Small intestine (tissue), 7 donors: Measurements from ENCODE around the gene ELK4. TPM values are rescaled to one million over a fixed set of nuclear protein-coding genes. Genes with fewer than 3 reads are reported as not detected.
A peak's percentile ranks its signal among the peaks of the same experiment; 100 is the strongest.

Experiments used
- DNase-seq, 2 donors: peaks; one replicate each; pipeline versions ENCODE4 v3.0.0 to v3.0.0-alpha.2; 2013
- FAIRE-seq: peaks from 2 replicates; lab custom pipeline; 2012; peaks lifted over from hg19 to GRCh38; lab: Jason Lieb, UNC
- H3K27ac ChIP-seq, 3 donors: one replicate each; pipeline ENCODE4 v1.5.1; 2013; ENCODE audit warnings: low read length in 2 of 3, mild to moderate bottlenecking in 2 of 3, control low read depth in 1 of 3, inconsistent platforms in 1 of 3, low read depth in 1 of 3, moderate library complexity in 1 of 3
- H3K27me3 ChIP-seq, 3 donors: one replicate each; pipeline ENCODE4 v1.6.1; 2013; ENCODE audit warnings: low read length in 3 of 3, inconsistent platforms in 1 of 3; ENCODE audit not compliant: control insufficient read depth in 3 of 3, insufficient read depth in 3 of 3
- H3K36me3 ChIP-seq, 3 donors: one replicate each; pipeline ENCODE4 v1.6.1; 2013; ENCODE audit warnings: low read length in 3 of 3, inconsistent platforms in 1 of 3, low read depth in 1 of 3, mild to moderate bottlenecking in 1 of 3, moderate library complexity in 1 of 3; ENCODE audit not compliant: control insufficient read depth in 3 of 3, insufficient read depth in 2 of 3
- H3K4me1 ChIP-seq, 3 donors: one replicate each; pipeline ENCODE4 v1.6.1; 2013; ENCODE audit warnings: low read length in 2 of 3, inconsistent platforms in 1 of 3, low read depth in 1 of 3, mild to moderate bottlenecking in 1 of 3, moderate library complexity in 1 of 3; ENCODE audit not compliant: control insufficient read depth in 3 of 3, insufficient read depth in 2 of 3
- H3K4me3 ChIP-seq, 3 donors: one replicate each; pipeline ENCODE4 v1.5.1; 2013; ENCODE audit warnings: low read length in 3 of 3, control low read depth in 1 of 3, inconsistent platforms in 1 of 3, low read depth in 1 of 3, mild to moderate bottlenecking in 1 of 3, moderate library complexity in 1 of 3
- H3K9me3 ChIP-seq, 2 donors: one replicate each; pipeline ENCODE4 v1.6.1; 2013; ENCODE audit warnings: low read depth in 1 of 2, low read length in 1 of 2; ENCODE audit not compliant: control insufficient read depth in 2 of 2, insufficient read depth in 1 of 2
- WGBS, 3 donors: extraction: QIAGEN DNeasy Blood & Tissue Kit; methylation state at CpG; one replicate each; pipeline ENCODE4 v1.1.7; 2013; 5-methylcytosine and 5-hydroxymethylcytosine counted together
- polyA plus RNA-seq, 4 donors: library from polyadenylated mRNA; stranded (reverse) in 3 of 4; unstranded in 1 of 4; fragments of 200-250 nt in 3 of 4; fragments of 120-200 nt in 1 of 4; gene quantifications; one replicate each; pipeline versions ENCODE4 v1.2.1 to v1.2.3, GENCODE V29; 2013
- donor health status: healthy with polysubstance abuse.
- donor health status: control.
- donor health status: control.
- donor health status: Bipolar disorder and iron deficiency.
- donor health status: healthy.

ELK4 gene
- polyA plus RNA-seq, 4 donors, result 2.7 to 14.7 (median 4.5) TPM

DNA sequence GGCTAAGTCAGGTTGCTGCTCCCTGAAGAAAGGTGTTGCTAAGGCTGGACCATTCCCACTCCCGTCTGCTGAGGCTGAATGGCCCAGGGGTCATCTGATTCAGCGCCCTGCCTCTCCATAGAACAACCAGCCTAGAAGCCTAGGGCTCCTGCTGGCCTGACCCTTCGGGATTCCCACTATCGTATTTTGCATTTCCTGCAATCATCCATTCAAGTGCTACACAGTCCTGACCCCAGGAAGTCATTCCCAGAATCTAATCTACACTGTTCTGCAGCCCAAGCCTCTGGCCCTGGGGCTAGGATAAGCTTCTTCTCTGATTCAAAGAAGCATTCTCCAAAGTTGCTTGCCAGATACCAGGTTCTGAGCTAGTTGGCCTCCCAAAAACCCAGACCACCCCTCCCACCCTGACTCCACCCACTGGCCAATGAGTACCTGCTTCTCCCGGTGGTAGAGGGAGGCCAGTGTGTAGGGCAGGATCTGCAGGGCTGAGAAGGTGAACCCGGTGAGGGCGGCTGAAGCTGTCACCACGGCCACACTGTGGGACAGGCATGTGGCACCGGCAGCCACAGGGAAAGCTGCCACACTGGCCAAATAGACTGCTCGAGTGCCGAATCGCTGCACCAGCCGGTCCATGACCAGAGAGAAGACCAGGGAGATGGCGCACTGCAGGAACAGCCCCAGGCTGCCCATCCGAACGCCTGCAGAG lies 29.8 kb upstream of the ELK4 start:
- no peak overlapping the region for H3K27ac ChIP-seq
- peaks cover 0 to 56% (median 0%) of the 10 kb centered on the region in 3 donors for H3K36me3 ChIP-seq
- H3K27me3 ChIP-seq, result no peaks in the 10 kb centered on the region
- 81 to 86% (median 86%) methylated on average over 16 of the region's 16 CpGs for WGBS, 3 donors
- H3K4me1 ChIP-seq, result peaks cover 3 to 27% (median 5%) of the 10 kb centered on the region in 3 donors
- no peaks in the 10 kb centered on the region for H3K9me3 ChIP-seq
- no peak overlapping the region for H3K4me3 ChIP-seq
- no peak for FAIRE-seq
- DNase-seq, result no peak

DNA sequence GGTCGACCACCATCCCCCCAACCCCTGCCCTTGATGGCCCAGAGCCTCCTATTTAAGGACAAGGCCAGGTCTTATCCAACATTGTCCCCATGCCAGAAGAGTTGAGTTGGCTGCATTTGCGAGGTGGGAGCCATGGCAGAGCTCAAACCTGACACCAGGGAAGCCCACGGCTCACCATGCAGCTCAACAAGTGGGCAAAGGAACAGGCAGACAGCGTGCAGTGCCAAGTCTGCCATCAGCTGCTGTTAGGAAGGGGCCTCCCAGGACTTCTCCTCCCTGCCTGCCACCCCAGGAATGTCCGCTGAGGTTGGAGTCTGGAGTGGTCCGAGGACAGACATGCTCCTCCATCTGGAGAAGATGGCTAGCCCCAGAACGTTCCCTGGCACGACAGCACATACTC lies 28.6 kb upstream of the ELK4 start:
- WGBS, 3 donors, result 70 to 82% (median 81%) methylated on average over 8 of the region's 8 CpGs
- DNase-seq (no peak), FAIRE-seq (no peak)
- no peak overlapping the region for H3K27ac ChIP-seq
- no peak overlapping the region for H3K4me3 ChIP-seq
- H3K27me3 ChIP-seq, result no peaks in the 10 kb centered on the region
- no peaks in the 10 kb centered on the region for H3K9me3 ChIP-seq
- peaks cover 0 to 60% (median 0%) of the 10 kb centered on the region in 3 donors for H3K36me3 ChIP-seq
- H3K4me1 ChIP-seq, result peaks cover 2 to 16% (median 3%) of the 10 kb centered on the region in 3 donors

DNA sequence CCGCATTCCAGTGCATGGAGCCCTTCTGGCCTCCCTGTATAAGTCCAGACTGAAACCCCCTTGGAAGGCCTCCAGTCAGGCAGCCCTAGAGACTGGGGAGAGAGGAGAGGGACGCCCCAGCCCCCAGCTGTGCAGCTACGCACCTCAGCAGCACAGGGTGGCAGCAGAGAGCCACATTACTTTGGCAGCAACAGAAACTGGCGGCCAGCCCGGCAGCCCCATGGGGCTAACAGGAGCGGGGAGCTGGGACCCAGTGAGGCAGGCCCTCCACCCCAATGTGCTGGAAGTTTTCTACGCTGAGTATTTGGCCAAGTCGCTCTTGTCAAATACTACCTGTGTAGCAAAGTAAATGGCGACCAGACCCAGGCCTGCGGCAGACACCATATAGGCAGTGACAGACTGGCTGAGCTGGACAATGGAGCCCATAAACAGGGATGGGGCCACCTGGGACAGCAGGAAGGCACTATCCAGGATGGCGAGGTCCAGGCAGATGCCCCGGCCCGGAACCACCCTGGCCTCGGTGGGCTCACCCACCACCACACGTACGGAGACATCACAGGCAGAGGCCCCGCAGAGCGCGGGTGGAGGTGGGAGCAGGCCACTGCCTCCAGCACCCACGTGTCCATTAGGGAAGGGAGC lies 27.3 kb upstream of the ELK4 start:
- H3K27ac ChIP-seq, result no peak overlapping the region
- 50 to 52% (median 51%) methylated on average over 20 of the region's 20 CpGs for WGBS, 3 donors
- DNase-seq (peak; percentile 70 to 83), FAIRE-seq (no peak)
- H3K4me3 ChIP-seq, result no peak overlapping the region
- peaks cover 0 to 6% (median 0%) of the 10 kb centered on the region in 3 donors for H3K4me1 ChIP-seq
- H3K36me3 ChIP-seq, result peaks cover 0 to 54% (median 0%) of the 10 kb centered on the region in 3 donors
- H3K9me3 ChIP-seq, result no peaks in the 10 kb centered on the region
- H3K27me3 ChIP-seq, result no peaks in the 10 kb centered on the region

DNA sequence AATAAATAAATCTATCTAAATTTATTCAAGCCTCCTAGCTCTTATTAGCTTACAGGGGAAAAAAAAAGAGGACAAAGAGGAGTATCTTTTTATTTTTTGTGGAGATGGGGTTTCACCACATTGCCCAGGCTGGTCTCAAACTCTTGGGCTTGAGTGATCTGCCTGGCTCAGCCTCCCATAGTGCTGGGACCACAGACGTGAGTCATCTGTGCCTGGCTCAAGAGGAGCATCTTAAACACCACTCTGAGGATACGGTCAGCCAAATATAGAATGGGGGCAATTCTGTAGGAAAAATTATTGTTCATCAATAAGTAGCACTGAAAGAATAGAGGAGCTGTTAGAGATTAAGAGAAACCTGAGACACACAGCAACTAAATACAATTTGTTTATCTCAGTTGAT lies 24.4 kb upstream of the ELK4 start:
- Histone ChIP-seq H3K27me3 (no peaks in the 10 kb centered on the region), H3K36me3 (peaks cover 0 to 30% (median 0%) of the 10 kb centered on the region in 3 donors), H3K9me3 (no peaks in the 10 kb centered on the region), H3K4me1 (peaks cover 0 to 6% (median 0%) of the 10 kb centered on the region in 3 donors), H3K27ac (no peak overlapping the region), H3K4me3 (no peak overlapping the region)
- WGBS, 3 donors, result 69 to 80% (median 70%) methylated on average over 2 of the region's 2 CpGs
- DNase-seq (no peak), FAIRE-seq (no peak)

DNA sequence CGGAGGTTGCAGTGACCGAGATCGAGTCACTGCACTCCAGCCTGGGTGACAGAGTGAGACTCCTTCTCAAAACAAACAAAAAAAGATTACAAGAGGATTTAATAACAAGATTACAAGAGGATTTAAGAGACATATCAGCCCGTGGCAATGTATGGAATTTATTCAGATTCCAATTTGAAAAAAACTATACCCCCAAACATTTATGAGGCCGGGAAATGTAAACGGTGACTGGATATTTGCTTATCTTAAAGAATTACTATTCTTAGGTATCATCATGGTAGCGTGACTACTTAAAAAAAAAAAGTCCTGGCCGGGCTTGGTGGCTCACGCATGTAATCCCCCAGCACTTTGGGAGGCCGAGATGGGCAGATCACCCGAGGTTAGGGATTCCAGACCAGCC lies 21.2 kb upstream of the ELK4 start:
- Histone ChIP-seq H3K4me1 (no peaks in the 10 kb centered on the region), H3K4me3 (no peak overlapping the region), H3K27me3 (no peaks in the 10 kb centered on the region), H3K27ac (no peak overlapping the region), H3K9me3 (no peaks in the 10 kb centered on the region), H3K36me3 (peaks cover 0 to 14% (median 0%) of the 10 kb centered on the region in 3 donors)
- FAIRE-seq, result no peak
- 79 to 87% (median 81%) methylated on average over 11 of the region's 11 CpGs for WGBS, 3 donors
- no peak for DNase-seq

DNA sequence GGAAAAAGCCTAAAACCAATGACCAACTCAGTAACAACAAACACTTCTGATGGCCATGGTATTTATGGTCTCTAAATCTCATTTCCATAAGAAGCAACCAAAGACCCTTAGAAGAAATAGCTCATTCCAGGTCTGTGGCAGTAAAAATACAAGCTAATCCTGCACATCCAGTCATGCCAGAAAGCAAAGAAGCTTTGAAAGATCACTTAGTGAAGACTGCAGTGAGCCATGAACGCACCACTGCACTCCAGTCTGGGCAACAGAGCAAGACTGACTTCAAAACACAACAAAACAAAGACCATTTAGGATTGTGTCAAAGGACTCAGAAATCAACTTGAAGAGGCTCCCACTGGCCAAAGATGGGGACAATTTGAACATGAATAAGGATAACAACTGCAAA lies 18.4 kb upstream of the ELK4 start:
- FAIRE-seq, result no peak
- 71 to 96% (median 88%) methylated on average over 1 of the region's 1 CpG for WGBS, 3 donors
- no peak overlapping the region for H3K4me3 ChIP-seq

DNA sequence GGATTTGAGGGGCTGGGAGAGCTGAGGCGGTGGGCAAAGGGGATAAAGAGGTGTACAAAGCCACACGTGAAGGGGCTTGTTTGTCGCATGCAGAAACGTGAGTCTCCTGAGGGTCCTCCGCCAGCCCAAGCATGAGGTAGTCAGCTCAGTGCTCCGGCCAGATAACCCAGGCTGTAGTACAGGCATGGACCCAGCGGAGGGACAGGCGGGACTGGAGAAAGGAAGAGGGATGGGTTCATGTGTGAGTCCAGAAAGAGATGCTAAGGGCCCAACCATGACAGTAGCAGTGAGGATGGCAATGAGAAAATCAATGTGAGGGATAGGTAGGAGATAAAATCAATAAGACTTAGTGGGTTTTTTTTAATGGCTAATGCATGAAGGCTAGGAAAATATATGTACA lies 13.7 kb upstream of the ELK4 start:
- FAIRE-seq (no peak), DNase-seq (no peak)
- Histone ChIP-seq H3K9me3 (no peaks in the 10 kb centered on the region), H3K4me1 (no peaks in the 10 kb centered on the region), H3K36me3 (peaks cover 0 to 10% (median 0%) of the 10 kb centered on the region in 3 donors), H3K27me3 (no peaks in the 10 kb centered on the region), H3K4me3 (no peak overlapping the region), H3K27ac (no peak overlapping the region)
- WGBS, 3 donors, result 91 to 94% (median 92%) methylated on average over 8 of the region's 8 CpGs

More for the DNA sequence above, 18.4 kb upstream of the ELK4 start:
- no peak overlapping the region for H3K27ac ChIP-seq
- no peaks in the 10 kb centered on the region for H3K4me1 ChIP-seq
- H3K27me3 ChIP-seq, result no peaks in the 10 kb centered on the region
- no peak for DNase-seq
- peaks cover 0 to 18% (median 0%) of the 10 kb centered on the region in 3 donors for H3K36me3 ChIP-seq
- no peaks in the 10 kb centered on the region for H3K9me3 ChIP-seq

DNA sequence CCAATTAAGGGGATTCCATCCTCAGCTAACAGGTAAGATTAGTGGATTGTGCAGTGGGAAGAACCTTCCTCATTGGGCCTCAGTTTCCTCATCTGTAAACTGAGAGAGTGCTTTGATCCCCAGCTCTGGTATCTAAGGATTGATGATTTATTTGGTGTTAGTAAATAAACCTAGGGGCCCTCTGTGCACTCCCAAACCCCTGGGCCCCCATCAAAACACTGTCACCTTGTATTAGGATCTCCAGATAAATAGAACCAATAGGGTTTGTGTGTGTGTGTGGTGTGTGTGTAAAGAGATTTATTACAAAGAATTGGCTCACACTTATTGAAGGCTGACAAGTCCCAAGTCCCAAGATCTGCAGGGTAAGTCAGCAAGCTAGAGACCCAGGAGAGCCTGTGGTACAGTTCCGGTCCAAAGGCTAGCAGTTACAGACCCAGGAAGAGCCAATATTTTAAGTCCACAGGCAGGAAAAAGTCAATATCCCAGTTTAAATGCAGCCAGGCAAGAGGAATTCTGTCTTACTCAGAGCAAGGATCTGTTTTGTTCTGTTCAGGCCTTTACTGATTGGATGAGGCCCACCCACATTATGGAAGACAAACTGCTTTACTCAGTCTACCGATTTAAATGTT lies 11.0 kb upstream of the ELK4 start:
- DNase-seq, result no peak
- Histone ChIP-seq H3K4me3 (no peak overlapping the region), H3K4me1 (no peaks in the 10 kb centered on the region), H3K27ac (no peak overlapping the region), H3K36me3 (peaks cover 0 to 7% (median 0%) of the 10 kb centered on the region in 3 donors), H3K9me3 (no peaks in the 10 kb centered on the region), H3K27me3 (no peaks in the 10 kb centered on the region)
- whole genome bisulfite sequencing, 3 donors, result 95 to 98% (median 98%) methylated on average over 2 of the region's 2 CpGs
- FAIRE-seq, result no peak
